SH-SY5Y (cell line): ENCODE data around the gene DHX36.

ENCODE experiments used
- GATA2 ChIP-seq: IDR thresholded peaks from 2 replicates; pipeline ENCODE4 v1.6.1; 2011; ENCODE audit warnings: mild to moderate bottlenecking, low read depth, low read length
- GATA3 ChIP-seq: IDR thresholded peaks from 2 replicates; pipeline ENCODE4 v1.6.1; 2011; ENCODE audit warnings: low read depth, mild to moderate bottlenecking, low read length, moderate library complexity

Gene DHX36

GRCh38 chr3:154316974-154317767, 7.1 kb downstream of the DHX36 start:
- TF ChIP-seq GATA2: no peak

- no peak for TF ChIP-seq GATA3
- TF ChIP-seq GATA2: no peak
Measured at GRCh38 chr3:154314152-154314551, 10.1 kb downstream of the DHX36 start.

GRCh38 chr3:154310840-154311239, 13.4 kb downstream of the DHX36 start:
- no peak for TF ChIP-seq GATA3
- no peak for TF ChIP-seq GATA2

- no peak for TF ChIP-seq GATA3
Measured at GRCh38 chr3:154307363-154307762, 16.9 kb downstream of the DHX36 start.

- no peak for TF ChIP-seq GATA3
- TF ChIP-seq GATA2: no peak
Measured at GRCh38 chr3:154304936-154305335, 19.4 kb downstream of the DHX36 start.

- no peak for TF ChIP-seq GATA3
- no peak for TF ChIP-seq GATA2
Measured at GRCh38 chr3:154304116-154304786, 20.0 kb downstream of the DHX36 start.

- TF ChIP-seq GATA2 (no peak), GATA3 (no peak)
Measured at GRCh38 chr3:154301561-154301960, 22.7 kb downstream of the DHX36 start.

GRCh38 chr3:154294016-154294415, 30.3 kb downstream of the DHX36 start:
- no peak for TF ChIP-seq GATA2
- TF ChIP-seq GATA3: no peak

- no peak for TF ChIP-seq GATA2
- no peak for TF ChIP-seq GATA3
Measured at GRCh38 chr3:154290187-154290586, 34.1 kb downstream of the DHX36 start.

- TF ChIP-seq GATA2 (no peak), GATA3 (no peak)
Measured at GRCh38 chr3:154285221-154285620, 39.1 kb downstream of the DHX36 start.

GRCh38 chr3:154280161-154280560, 44.1 kb downstream of the DHX36 start:
- TF ChIP-seq GATA3 (no peak), GATA2 (no peak)

GRCh38 chr3:154275965-154276364, 48.3 kb downstream of the DHX36 start:
- TF ChIP-seq GATA3 (no peak), GATA2 (no peak)

- TF ChIP-seq GATA3: no peak
- TF ChIP-seq GATA2: no peak
Measured at GRCh38 chr3:154275292-154275691, 49.0 kb downstream of the DHX36 start.

- TF ChIP-seq GATA3 (no peak), GATA2 (no peak)
Measured at GRCh38 chr3:154274348-154274747, 49.9 kb downstream of the DHX36 start.

GRCh38 chr3:154273381-154273780, 50.9 kb downstream of the DHX36 start:
- TF ChIP-seq GATA3: no peak
- TF ChIP-seq GATA2: no peak

GRCh38 chr3:154254527-154254926, 69.8 kb downstream of the DHX36 start:
- TF ChIP-seq GATA3: no peak
